Parathyroid adenoma (tissue), 2 donors: ENCODE data around the gene SHISA4.

Source experiments
- H2AFZ ChIP-seq: fragments of 300-600 bp; sonication (generic); one replicate; pipeline ENCODE4 v1.7.0; 2017; ENCODE audit warnings: antibody characterized with exemption, mild to moderate bottlenecking
- H3K27ac ChIP-seq: fragments of 300-600 bp; sonication (generic); one replicate; pipeline ENCODE4 v1.7.0; 2017
- H3K27me3 ChIP-seq: fragments of 300-600 bp; sonication (generic); one replicate; pipeline ENCODE4 v1.7.0; 2017; ENCODE audit warnings: low read length; ENCODE audit not compliant: control insufficient read depth, insufficient read depth
- H3K36me3 ChIP-seq: fragments of 300-600 bp; sonication (generic); one replicate; pipeline ENCODE4 v1.7.0; 2017; ENCODE audit warnings: low read length; ENCODE audit not compliant: control insufficient read depth, insufficient read depth
- H3K4me1 ChIP-seq: fragments of 300-600 bp; sonication (generic); one replicate; pipeline ENCODE4 v1.7.0; 2017; ENCODE audit warnings: control low read depth
- H3K4me2 ChIP-seq: fragments of 300-600 bp; sonication (generic); one replicate; pipeline ENCODE4 v1.7.0; 2017; ENCODE audit warnings: low read length
- H3K4me3 ChIP-seq: fragments of 300-600 bp; sonication (generic); one replicate; pipeline ENCODE4 v1.7.0; 2017; ENCODE audit warnings: low read depth, low read length
- H3K79me2 ChIP-seq: fragments of 300-600 bp; sonication (generic); one replicate; pipeline ENCODE4 v1.7.0; 2017; ENCODE audit warnings: control low read depth
- H3K9ac ChIP-seq: fragments of 300-600 bp; sonication (generic); one replicate; pipeline ENCODE4 v1.7.0; 2017; ENCODE audit warnings: mild to moderate bottlenecking
- H3K9me3 ChIP-seq: fragments of 300-600 bp; sonication (generic); one replicate; pipeline ENCODE4 v1.7.0; 2017; ENCODE audit warnings: low read length; ENCODE audit not compliant: control insufficient read depth
- CTCF ChIP-seq: fragments of 300-600 bp; sonication (generic); IDR thresholded peaks from one replicate; pipeline ENCODE4 v1.7.0; 2017; ENCODE audit warnings: antibody characterized with exemption, mild to moderate bottlenecking
- donor health status: primary hyperparathyroidism.

SHISA4 gene

GRCh38 chr1:201861448-201861847 lies 27.2 kb upstream of the SHISA4 start:
- Histone ChIP-seq H3K4me1 (no peaks in the 10 kb centered on the region), H3K79me2 (no peaks in the 10 kb centered on the region), H3K9me3 (no peaks in the 10 kb centered on the region), H3K9ac (no peak overlapping the region), H2AFZ (no peak overlapping the region), H3K27ac (no peak overlapping the region), H3K36me3 (no peaks in the 10 kb centered on the region), H3K27me3 (no peaks in the 10 kb centered on the region), H3K4me2 (no peak overlapping the region), H3K4me3 (no peak overlapping the region)
- no peak for TF ChIP-seq CTCF

- Histone ChIP-seq H3K4me1 (no peaks in the 10 kb centered on the region), H2AFZ (no peak overlapping the region), H3K27ac (no peak overlapping the region), H3K79me2 (no peaks in the 10 kb centered on the region), H3K27me3 (no peaks in the 10 kb centered on the region), H3K4me3 (no peak overlapping the region), H3K4me2 (no peak overlapping the region), H3K9me3 (no peaks in the 10 kb centered on the region), H3K9ac (no peak overlapping the region), H3K36me3 (no peaks in the 10 kb centered on the region)
- no peak for TF ChIP-seq CTCF
Observed at GRCh38 chr1:201870397-201870796, 18.3 kb upstream of the SHISA4 start.

GRCh38 chr1:201874672-201875071 lies 14.0 kb upstream of the SHISA4 start:
- H3K79me2 ChIP-seq = no peaks in the 10 kb centered on the region
- H3K27ac ChIP-seq = no peak overlapping the region
- H3K4me2 ChIP-seq = no peak overlapping the region
- H3K9ac ChIP-seq = no peak overlapping the region
- TF ChIP-seq CTCF = no peak
- no peak overlapping the region for H3K4me3 ChIP-seq
- H3K9me3 ChIP-seq = no peaks in the 10 kb centered on the region
- no peaks in the 10 kb centered on the region for H3K4me1 ChIP-seq
- H3K27me3 ChIP-seq = no peaks in the 10 kb centered on the region
- no peak overlapping the region for H2AFZ ChIP-seq
- no peaks in the 10 kb centered on the region for H3K36me3 ChIP-seq

GRCh38 chr1:201876148-201876818 lies 12.4 kb upstream of the SHISA4 start:
- no peak overlapping the region for H3K4me3 ChIP-seq
- no peak overlapping the region for H3K4me2 ChIP-seq
- no peaks in the 10 kb centered on the region for H3K4me1 ChIP-seq
- no peaks in the 10 kb centered on the region for H3K9me3 ChIP-seq
- no peaks in the 10 kb centered on the region for H3K79me2 ChIP-seq
- no peak overlapping the region for H2AFZ ChIP-seq
- no peak overlapping the region for H3K27ac ChIP-seq
- no peak for TF ChIP-seq CTCF
- H3K36me3 ChIP-seq = no peaks in the 10 kb centered on the region
- H3K9ac ChIP-seq = no peak overlapping the region
- no peaks in the 10 kb centered on the region for H3K27me3 ChIP-seq

- Histone ChIP-seq H3K27me3 (no peaks in the 10 kb centered on the region), H3K9me3 (no peaks in the 10 kb centered on the region), H3K36me3 (no peaks in the 10 kb centered on the region), H3K4me3 (no peak overlapping the region), H3K27ac (no peak overlapping the region), H3K79me2 (no peaks in the 10 kb centered on the region), H3K4me1 (no peaks in the 10 kb centered on the region), H3K9ac (no peak overlapping the region), H3K4me2 (no peak overlapping the region), H2AFZ (peak overlapping the region; percentile 29)
- peak; percentile 44 for TF ChIP-seq CTCF
Observed at GRCh38 chr1:201877877-201878401, 10.8 kb upstream of the SHISA4 start.
